ENCODE measurements around the gene RAD50.

DNA sequence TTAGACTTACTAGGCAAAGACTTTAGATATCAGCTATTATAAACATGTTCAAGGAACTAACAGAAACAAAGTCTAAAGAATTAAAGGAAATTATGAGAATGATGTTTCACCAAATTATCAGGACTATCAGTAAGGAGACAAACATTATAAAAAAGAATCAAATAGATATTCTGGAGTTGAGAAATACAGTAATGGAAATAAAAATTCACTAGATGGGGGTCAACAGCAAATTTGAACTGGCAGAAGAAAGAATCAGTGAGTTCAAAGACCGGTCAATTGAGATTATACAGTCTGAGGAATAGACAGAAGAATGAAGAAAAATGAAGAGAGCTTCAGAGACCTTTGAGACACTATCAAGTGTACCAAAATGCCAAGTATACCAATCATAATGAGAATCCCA is 91.6 kb downstream of the RAD50 start:
- TF ChIP-seq, protein P1, sequence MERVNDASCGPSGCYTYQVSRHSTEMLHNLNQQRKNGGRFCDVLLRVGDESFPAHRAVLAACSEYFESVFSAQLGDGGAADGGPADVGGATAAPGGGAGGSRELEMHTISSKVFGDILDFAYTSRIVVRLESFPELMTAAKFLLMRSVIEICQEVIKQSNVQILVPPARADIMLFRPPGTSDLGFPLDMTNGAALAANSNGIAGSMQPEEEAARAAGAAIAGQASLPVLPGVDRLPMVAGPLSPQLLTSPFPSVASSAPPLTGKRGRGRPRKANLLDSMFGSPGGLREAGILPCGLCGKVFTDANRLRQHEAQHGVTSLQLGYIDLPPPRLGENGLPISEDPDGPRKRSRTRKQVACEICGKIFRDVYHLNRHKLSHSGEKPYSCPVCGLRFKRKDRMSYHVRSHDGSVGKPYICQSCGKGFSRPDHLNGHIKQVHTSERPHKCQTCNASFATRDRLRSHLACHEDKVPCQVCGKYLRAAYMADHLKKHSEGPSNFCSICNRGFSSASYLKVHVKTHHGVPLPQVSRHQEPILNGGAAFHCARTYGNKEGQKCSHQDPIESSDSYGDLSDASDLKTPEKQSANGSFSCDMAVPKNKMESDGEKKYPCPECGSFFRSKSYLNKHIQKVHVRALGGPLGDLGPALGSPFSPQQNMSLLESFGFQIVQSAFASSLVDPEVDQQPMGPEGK (CRISPR knock-in tag; IDR thresholded peaks at IDR 0.05; ENCODE audit: borderline replicate concordance) = no peak
- TF ChIP-seq ZNF8 (CRISPR knock-in tag; IDR thresholded peaks at IDR 0.05) = no peak
- TF ChIP-seq, protein P2, sequence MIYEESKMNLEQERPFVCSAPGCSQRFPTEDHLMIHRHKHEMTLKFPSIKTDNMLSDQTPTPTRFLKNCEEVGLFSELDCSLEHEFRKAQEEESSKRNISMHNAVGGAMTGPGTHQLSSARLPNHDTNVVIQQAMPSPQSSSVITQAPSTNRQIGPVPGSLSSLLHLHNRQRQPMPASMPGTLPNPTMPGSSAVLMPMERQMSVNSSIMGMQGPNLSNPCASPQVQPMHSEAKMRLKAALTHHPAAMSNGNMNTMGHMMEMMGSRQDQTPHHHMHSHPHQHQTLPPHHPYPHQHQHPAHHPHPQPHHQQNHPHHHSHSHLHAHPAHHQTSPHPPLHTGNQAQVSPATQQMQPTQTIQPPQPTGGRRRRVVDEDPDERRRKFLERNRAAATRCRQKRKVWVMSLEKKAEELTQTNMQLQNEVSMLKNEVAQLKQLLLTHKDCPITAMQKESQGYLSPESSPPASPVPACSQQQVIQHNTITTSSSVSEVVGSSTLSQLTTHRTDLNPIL (CRISPR knock-in tag; IDR thresholded peaks at IDR 0.05; ENCODE audit: low read depth) = no peak
- no peak for TF ChIP-seq TOX (CRISPR knock-in tag; IDR thresholded peaks at IDR 0.05; ENCODE audit: borderline replicate concordance)
- TF ChIP-seq ISL1 (CRISPR knock-in tag; IDR thresholded peaks at IDR 0.05) = no peak
- no peak for TF ChIP-seq ZFP30 (CRISPR knock-in tag; IDR thresholded peaks at IDR 0.05)
- TF ChIP-seq TCF4 (CRISPR knock-in tag; IDR thresholded peaks at IDR 0.05; ENCODE audit: borderline replicate concordance) = no peak
- TF ChIP-seq ARNTL (CRISPR knock-in tag; IDR thresholded peaks at IDR 0.05; ENCODE audit: borderline replicate concordance, low read depth) = no peak
- no peak for TF ChIP-seq BACH2 (CRISPR knock-in tag; IDR thresholded peaks at IDR 0.05; ENCODE audit: borderline replicate concordance)
- TF ChIP-seq ZFP3 (CRISPR knock-in tag; IDR thresholded peaks at IDR 0.05) = no peak
- TF ChIP-seq ZNF565 (CRISPR knock-in tag; conservative IDR thresholded peaks at IDR 0.05; ENCODE audit: low read depth) = no peak
- no peak for TF ChIP-seq ESRRG (CRISPR knock-in tag; IDR thresholded peaks at IDR 0.05)
- TF ChIP-seq, protein P3, sequence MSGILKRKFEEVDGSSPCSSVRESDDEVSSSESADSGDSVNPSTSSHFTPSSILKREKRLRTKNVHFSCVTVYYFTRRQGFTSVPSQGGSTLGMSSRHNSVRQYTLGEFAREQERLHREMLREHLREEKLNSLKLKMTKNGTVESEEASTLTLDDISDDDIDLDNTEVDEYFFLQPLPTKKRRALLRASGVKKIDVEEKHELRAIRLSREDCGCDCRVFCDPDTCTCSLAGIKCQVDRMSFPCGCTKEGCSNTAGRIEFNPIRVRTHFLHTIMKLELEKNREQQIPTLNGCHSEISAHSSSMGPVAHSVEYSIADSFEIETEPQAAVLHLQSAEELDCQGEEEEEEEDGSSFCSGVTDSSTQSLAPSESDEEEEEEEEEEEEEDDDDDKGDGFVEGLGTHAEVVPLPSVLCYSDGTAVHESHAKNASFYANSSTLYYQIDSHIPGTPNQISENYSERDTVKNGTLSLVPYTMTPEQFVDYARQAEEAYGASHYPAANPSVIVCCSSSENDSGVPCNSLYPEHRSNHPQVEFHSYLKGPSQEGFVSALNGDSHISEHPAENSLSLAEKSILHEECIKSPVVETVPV (CRISPR knock-in tag; IDR thresholded peaks at IDR 0.05) = no peak
- TF ChIP-seq RARB (CRISPR knock-in tag; IDR thresholded peaks at IDR 0.05) = no peak

All from SK-N-SH treated with all-trans-retinoic acid at 6 μM for 48 hours (cell line).